ENCODE data around the gene SLC27A3. TPM values are rescaled to one million over a fixed set of nuclear protein-coding genes. Genes with fewer than 3 reads are reported as not detected.
"Not testable (repeated sequence)": the region's sequence is repeated elsewhere in the genome, so short reads cannot be mapped to it uniquely, and the experiment has no call there.

SLC27A3 gene
- total RNA-seq, 2 donors from 2014 or later = 60.6 to 64.5 TPM

DNA sequence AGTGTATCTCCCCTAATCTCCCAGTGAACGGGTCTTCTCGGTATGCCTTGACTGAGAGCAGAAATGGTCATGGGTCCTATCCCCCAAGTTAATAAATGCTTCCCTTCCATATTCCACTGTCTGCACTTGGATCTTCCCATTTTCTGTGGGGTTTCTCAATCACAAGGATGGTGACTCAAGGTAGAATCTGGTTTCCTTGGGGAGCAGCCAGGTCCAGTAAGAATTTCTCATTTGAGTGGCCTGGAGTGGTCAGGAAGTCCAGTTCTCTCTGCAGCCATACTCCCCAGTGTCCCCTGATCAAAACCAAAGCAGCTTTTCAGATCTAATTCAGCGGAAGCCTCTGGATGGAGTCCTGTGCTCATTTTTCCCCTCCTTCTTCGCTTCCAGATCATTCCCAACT is 14.8 kb upstream of the SLC27A3 start:
- no peaks in the 10 kb centered on the region for H3K27me3 ChIP-seq (ENCODE audit: control insufficient read depth, insufficient read depth, low read length, poor library complexity, severe bottlenecking)
- DNase-seq = no peak
- H3K9me3 Mint-ChIP-seq = no peaks in the 10 kb centered on the region
- H3K27ac ChIP-seq (ENCODE audit: low read depth, low read length) = no peak overlapping the region
- H3K27ac Mint-ChIP-seq = no peak overlapping the region
- H3K9ac ChIP-seq (ENCODE audit: extremely low read depth, low read length, poor library complexity, severe bottlenecking) = no peak overlapping the region
- H3K4me3 ChIP-seq (ENCODE audit: low read length) = no peak overlapping the region
- H3K4me1 Mint-ChIP-seq = no peaks in the 10 kb centered on the region
- H3K27me3 Mint-ChIP-seq (ENCODE audit: insufficient read depth) = no peaks in the 10 kb centered on the region
- H3K4me3 Mint-ChIP-seq = no peak overlapping the region
- 89 to 95% methylated on average over 3 to 4 of the region's 4 CpGs for WGBS, 2 experiments (ENCODE audit: insufficient coverage in 1 of 2, insufficient read length in 1 of 2)
- peaks cover 95% of the 10 kb centered on the region for H3K36me3 ChIP-seq (ENCODE audit: control insufficient read depth, insufficient read depth, low read length)
- H3K4me1 ChIP-seq (ENCODE audit: control insufficient read depth, insufficient read depth, low read length) = no peaks in the 10 kb centered on the region
- TF ChIP-seq, protein P1, sequence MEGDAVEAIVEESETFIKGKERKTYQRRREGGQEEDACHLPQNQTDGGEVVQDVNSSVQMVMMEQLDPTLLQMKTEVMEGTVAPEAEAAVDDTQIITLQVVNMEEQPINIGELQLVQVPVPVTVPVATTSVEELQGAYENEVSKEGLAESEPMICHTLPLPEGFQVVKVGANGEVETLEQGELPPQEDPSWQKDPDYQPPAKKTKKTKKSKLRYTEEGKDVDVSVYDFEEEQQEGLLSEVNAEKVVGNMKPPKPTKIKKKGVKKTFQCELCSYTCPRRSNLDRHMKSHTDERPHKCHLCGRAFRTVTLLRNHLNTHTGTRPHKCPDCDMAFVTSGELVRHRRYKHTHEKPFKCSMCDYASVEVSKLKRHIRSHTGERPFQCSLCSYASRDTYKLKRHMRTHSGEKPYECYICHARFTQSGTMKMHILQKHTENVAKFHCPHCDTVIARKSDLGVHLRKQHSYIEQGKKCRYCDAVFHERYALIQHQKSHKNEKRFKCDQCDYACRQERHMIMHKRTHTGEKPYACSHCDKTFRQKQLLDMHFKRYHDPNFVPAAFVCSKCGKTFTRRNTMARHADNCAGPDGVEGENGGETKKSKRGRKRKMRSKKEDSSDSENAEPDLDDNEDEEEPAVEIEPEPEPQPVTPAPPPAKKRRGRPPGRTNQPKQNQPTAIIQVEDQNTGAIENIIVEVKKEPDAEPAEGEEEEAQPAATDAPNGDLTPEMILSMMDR (conservative IDR thresholded peaks at IDR 0.05) = no peak
- H3K9me3 ChIP-seq (ENCODE audit: control insufficient read depth, low read length) = no peaks in the 10 kb centered on the region
- peaks cover 79% of the 10 kb centered on the region for H3K36me3 Mint-ChIP-seq (ENCODE audit: low read depth)

DNA sequence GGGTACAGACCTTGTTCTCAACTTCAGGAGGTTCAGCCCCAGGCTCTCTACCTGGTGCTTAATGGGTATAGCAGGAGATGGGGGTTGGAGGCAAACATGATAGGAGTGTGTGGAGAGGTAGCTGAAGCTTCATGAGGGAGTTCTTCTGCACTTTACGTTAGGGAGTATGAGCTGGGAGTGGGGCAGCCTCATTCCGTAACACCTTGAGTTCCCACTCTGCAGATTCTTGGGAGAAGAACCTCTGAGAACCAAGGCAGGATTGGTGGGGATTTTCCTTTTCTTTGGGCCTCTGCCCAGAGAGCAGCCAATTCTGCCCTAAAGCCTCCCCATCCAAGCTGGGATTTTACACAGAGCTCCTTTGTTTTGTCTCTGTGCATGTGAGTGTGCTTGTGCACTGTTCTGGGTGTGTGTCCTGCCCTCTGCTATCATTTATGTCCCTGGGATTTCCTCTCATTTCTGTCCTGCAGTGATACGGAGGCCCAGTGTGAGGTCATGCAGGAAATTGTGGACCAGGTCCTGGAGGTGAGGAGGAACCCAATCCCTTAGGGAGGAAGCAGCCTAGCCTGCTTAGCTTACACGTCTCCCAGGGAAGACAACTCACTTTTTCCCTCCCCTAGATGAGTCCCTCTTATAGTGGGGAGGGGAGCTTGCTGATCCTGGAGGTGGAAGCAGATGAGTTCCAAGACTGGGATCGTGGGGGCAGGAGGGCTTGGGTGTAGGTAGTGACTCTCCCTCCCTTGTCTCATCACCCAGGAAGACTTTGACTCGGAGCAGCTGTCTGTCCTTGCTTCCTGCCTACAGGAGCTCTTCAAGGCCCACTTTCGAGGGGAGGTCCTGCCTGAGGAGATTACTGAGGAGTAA is 11.6 kb upstream of the SLC27A3 start:
- Histone ChIP-seq H3K27me3 (ENCODE audit: control insufficient read depth, insufficient read depth, low read length, poor library complexity, severe bottlenecking) (no peaks in the 10 kb centered on the region), H3K4me3 (ENCODE audit: low read length) (no peak overlapping the region), H3K9ac (ENCODE audit: extremely low read depth, low read length, poor library complexity, severe bottlenecking) (no peak overlapping the region), H3K36me3 (ENCODE audit: control insufficient read depth, insufficient read depth, low read length) (peaks cover 92% of the 10 kb centered on the region), H3K4me1 (ENCODE audit: control insufficient read depth, insufficient read depth, low read length) (no peaks in the 10 kb centered on the region), H3K9me3 (ENCODE audit: control insufficient read depth, low read length) (no peaks in the 10 kb centered on the region), H3K27ac (ENCODE audit: low read depth, low read length) (no peak overlapping the region)
- no peak overlapping the region for H3K4me3 Mint-ChIP-seq
- no peaks in the 10 kb centered on the region for H3K4me1 Mint-ChIP-seq
- peaks cover 86% of the 10 kb centered on the region for H3K36me3 Mint-ChIP-seq (ENCODE audit: low read depth)
- 89 to 95% methylated on average over 3 to 6 of the region's 7 CpGs for WGBS, 2 experiments (ENCODE audit: insufficient coverage in 1 of 2, insufficient read length in 1 of 2)
- no peak overlapping the region for H3K27ac Mint-ChIP-seq
- TF ChIP-seq, protein P1 (conservative IDR thresholded peaks at IDR 0.05) = no peak
- DNase-seq = no peak
- no peaks in the 10 kb centered on the region for H3K27me3 Mint-ChIP-seq (ENCODE audit: insufficient read depth)
- no peaks in the 10 kb centered on the region for H3K9me3 Mint-ChIP-seq

DNA sequence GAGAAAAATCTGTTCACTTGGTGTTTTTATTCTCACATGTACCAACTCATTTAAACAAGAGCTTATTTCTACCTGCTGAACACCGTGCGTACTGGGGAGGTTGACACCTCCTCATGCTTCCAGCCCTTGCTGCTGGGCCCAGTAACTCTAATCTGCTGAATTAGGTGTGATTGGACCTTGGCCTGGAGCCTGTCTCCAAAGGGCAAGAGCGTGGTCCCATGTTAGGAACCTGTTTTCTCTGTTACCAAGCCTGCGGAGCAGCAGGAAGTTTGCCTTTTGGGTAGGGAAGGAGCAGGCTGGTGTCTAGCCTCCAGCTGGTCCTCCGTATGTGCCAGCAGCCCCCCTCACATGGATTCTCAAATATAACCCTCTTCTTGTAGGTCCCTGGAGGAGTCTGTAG is 10.9 kb upstream of the SLC27A3 start:
- Mint-ChIP-seq H3K4me3 (no peak overlapping the region), H3K9me3 (no peaks in the 10 kb centered on the region), H3K27me3 (ENCODE audit: insufficient read depth) (no peaks in the 10 kb centered on the region), H3K27ac (no peak overlapping the region), H3K4me1 (no peaks in the 10 kb centered on the region), H3K36me3 (ENCODE audit: low read depth) (peaks cover 87% of the 10 kb centered on the region)
- TF ChIP-seq, protein P1 (conservative IDR thresholded peaks at IDR 0.05) = no peak
- Histone ChIP-seq H3K9me3 (ENCODE audit: control insufficient read depth, low read length) (no peaks in the 10 kb centered on the region), H3K36me3 (ENCODE audit: control insufficient read depth, insufficient read depth, low read length) (peaks cover 92% of the 10 kb centered on the region), H3K9ac (ENCODE audit: extremely low read depth, low read length, poor library complexity, severe bottlenecking) (no peak overlapping the region), H3K27ac (ENCODE audit: low read depth, low read length) (no peak overlapping the region), H3K4me1 (ENCODE audit: control insufficient read depth, insufficient read depth, low read length) (no peaks in the 10 kb centered on the region), H3K4me3 (ENCODE audit: low read length) (no peak overlapping the region), H3K27me3 (ENCODE audit: control insufficient read depth, insufficient read depth, low read length, poor library complexity, severe bottlenecking) (no peaks in the 10 kb centered on the region)
- DNase-seq = no peak
- 93 to 100% methylated on average over 4 to 5 of the region's 5 CpGs for WGBS, 2 experiments (ENCODE audit: insufficient coverage in 1 of 2, insufficient read length in 1 of 2)

DNA sequence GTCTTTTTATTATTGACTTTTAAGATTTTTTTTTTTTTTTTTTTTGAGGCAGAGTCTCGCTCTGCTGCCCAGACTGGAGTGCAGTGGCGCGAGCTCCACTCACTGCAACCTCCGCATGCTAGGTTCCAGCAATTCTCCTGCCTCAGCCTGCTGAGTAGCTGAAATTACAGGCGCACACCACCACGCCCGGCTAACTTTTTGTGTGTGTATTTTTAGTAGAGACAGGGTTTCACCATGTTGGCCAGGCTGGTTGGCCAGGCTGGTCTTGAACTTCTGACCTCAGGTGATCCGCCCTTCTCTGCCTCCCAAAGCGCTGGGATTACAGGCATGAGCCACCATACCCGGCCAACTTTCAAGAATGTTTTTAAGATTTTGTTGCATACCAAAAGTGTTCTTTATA is 8.5 kb upstream of the SLC27A3 start:
- H3K27ac Mint-ChIP-seq = not testable (repeated sequence)
- peaks cover 76% of the 10 kb centered on the region for H3K36me3 Mint-ChIP-seq (ENCODE audit: low read depth)
- peaks cover 90% of the 10 kb centered on the region for H3K36me3 ChIP-seq (ENCODE audit: control insufficient read depth, insufficient read depth, low read length)

More for the DNA sequence above, 8.5 kb upstream of the SLC27A3 start:
- H3K27me3 ChIP-seq (ENCODE audit: control insufficient read depth, insufficient read depth, low read length, poor library complexity, severe bottlenecking); H3K4me1 ChIP-seq (ENCODE audit: control insufficient read depth, insufficient read depth, low read length); H3K4me3 Mint-ChIP-seq; H3K9ac ChIP-seq (ENCODE audit: extremely low read depth, low read length, poor library complexity, severe bottlenecking); DNase-seq; H3K27me3 Mint-ChIP-seq (ENCODE audit: insufficient read depth); H3K9me3 ChIP-seq (ENCODE audit: control insufficient read depth, low read length); H3K4me3 ChIP-seq (ENCODE audit: low read length); H3K9me3 Mint-ChIP-seq; H3K27ac ChIP-seq (ENCODE audit: low read depth, low read length); H3K4me1 Mint-ChIP-seq: not testable (repeated sequence)
- 96 to 97% methylated on average over 5 to 10 of the region's 10 CpGs for WGBS, 2 experiments (ENCODE audit: insufficient coverage in 1 of 2, insufficient read length in 1 of 2)
